Dendritic cell treated with granulocyte-macrophage colony-stimulating factor and Interleukin-4, amounts not matched to agents 40 ng/mL and 50 ng/mL, for 4 days (primary cell): Measurements from ENCODE around the gene RARB.

Experiments used
- H3K27ac Mint-ChIP-seq: one replicate; pipeline ENCODE4 v1.8.0; 2022; ENCODE audit warnings: mild to moderate bottlenecking, mixed read lengths
- H3K27me3 Mint-ChIP-seq: one replicate; pipeline ENCODE4 v1.8.0; 2022; ENCODE audit warnings: mild to moderate bottlenecking, mixed read lengths
- H3K36me3 Mint-ChIP-seq: one replicate; pipeline ENCODE4 v1.8.0; 2022; ENCODE audit warnings: low read depth, mixed read lengths
- H3K4me1 Mint-ChIP-seq: one replicate; pipeline ENCODE4 v1.8.0; 2022; ENCODE audit warnings: low read depth, mixed read lengths
- H3K4me3 Mint-ChIP-seq: one replicate; pipeline ENCODE4 v1.8.0; 2022; ENCODE audit warnings: mild to moderate bottlenecking, moderate library complexity, mixed read lengths
- H3K9me3 Mint-ChIP-seq: one replicate; pipeline ENCODE4 v1.8.0; 2022; ENCODE audit warnings: mixed read lengths
- intact Hi-C: fragments of 100-400 bp; cut with micrococcal nuclease; formaldehyde crosslinking; loops from one replicate; pipeline ENCODE4 v1.15.0; 2022

The RARB gene

DNA sequence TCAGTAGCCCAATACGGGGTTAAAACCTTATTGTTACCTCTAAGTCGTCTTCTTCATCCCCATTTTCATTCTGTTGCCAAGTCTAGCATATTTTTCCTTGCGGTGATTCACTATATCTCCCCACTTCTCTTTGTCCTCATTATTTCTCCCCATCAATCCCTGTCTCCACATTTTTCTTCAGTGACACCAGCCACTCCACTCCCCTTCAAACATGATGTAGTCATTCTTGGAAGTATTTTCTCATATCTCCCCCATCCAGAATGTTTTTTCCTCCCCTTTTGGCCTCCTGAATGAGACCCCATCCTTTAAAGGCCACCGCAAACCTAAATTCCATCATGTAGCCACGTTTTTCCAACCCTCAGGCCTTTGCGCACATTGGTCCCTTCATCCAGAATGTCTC lies 130.7 kb downstream of the RARB start:
- Mint-ChIP-seq H3K27ac (no peak overlapping the region), H3K27me3 (no peaks in the 10 kb centered on the region), H3K9me3 (no peaks in the 10 kb centered on the region)

GRCh38 chr3:25563601-25564000 lies 135.5 kb downstream of the RARB start:
- no peaks in the 10 kb centered on the region for H3K27me3 Mint-ChIP-seq
- no peak overlapping the region for H3K27ac Mint-ChIP-seq
- H3K4me3 Mint-ChIP-seq, result no peak overlapping the region
- H3K9me3 Mint-ChIP-seq, result no peaks in the 10 kb centered on the region
- intact Hi-C loops, result no loop called here
- H3K36me3 Mint-ChIP-seq, result no peaks in the 10 kb centered on the region
- H3K4me1 Mint-ChIP-seq, result no peaks in the 10 kb centered on the region

More for the DNA sequence above, 130.7 kb downstream of the RARB start:
- intact Hi-C loops, result no loop called here
- Mint-ChIP-seq H3K4me1 (no peaks in the 10 kb centered on the region), H3K36me3 (no peaks in the 10 kb centered on the region), H3K4me3 (no peak overlapping the region)

DNA sequence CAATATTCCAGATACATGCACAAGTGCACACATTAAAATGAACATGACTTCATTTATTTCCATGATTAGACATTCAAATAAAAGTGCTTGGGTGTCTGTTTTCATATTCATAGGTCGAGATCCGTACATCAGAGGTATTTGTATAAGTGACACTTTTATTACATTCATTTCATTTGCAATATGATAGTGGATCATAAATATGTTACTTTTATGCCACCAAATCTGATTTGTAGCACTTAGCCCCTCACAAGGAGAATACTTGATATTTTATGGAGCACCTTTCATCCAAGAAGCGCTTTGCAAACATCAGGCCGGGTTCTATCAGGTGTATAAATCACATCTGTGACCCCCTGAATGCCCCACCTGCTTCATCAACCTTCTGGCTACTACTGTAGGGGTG lies 136.0 kb downstream of the RARB start:
- Mint-ChIP-seq H3K4me3 (no peak overlapping the region), H3K9me3 (no peaks in the 10 kb centered on the region), H3K27ac (no peak overlapping the region), H3K27me3 (no peaks in the 10 kb centered on the region), H3K36me3 (no peaks in the 10 kb centered on the region), H3K4me1 (no peaks in the 10 kb centered on the region)
- intact Hi-C loops, result no loop called here

DNA sequence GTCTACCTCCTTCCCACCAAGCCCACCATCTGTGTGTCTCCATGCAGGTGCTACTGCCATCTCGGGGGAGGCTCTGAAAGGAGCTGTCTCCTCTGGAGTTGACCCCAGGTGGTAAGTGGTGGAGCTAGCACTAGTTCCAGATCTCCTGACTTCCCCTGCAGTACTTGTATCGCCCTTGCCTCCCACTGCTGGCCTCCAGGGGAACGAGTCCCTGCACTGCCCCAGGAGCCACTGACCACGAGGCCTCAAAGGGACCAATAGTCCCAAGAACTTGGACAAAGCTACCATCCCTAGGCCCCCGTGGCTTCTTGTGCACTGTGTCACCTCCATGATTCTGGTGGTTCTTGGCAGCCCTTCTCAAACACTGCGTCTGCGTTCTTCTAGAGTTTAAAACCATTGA lies 137.7 kb downstream of the RARB start:
- intact Hi-C loops, result no loop called here
- Mint-ChIP-seq H3K27ac (no peak overlapping the region), H3K4me3 (no peak overlapping the region), H3K9me3 (no peaks in the 10 kb centered on the region), H3K4me1 (no peaks in the 10 kb centered on the region), H3K27me3 (no peaks in the 10 kb centered on the region), H3K36me3 (no peaks in the 10 kb centered on the region)

GRCh38 chr3:25566358-25566920 lies 138.4 kb downstream of the RARB start:
- Mint-ChIP-seq H3K4me3 (no peak overlapping the region), H3K36me3 (no peaks in the 10 kb centered on the region), H3K27ac (no peak overlapping the region), H3K27me3 (no peaks in the 10 kb centered on the region), H3K4me1 (no peaks in the 10 kb centered on the region), H3K9me3 (no peaks in the 10 kb centered on the region)
- intact Hi-C loops, result no loop called here

DNA sequence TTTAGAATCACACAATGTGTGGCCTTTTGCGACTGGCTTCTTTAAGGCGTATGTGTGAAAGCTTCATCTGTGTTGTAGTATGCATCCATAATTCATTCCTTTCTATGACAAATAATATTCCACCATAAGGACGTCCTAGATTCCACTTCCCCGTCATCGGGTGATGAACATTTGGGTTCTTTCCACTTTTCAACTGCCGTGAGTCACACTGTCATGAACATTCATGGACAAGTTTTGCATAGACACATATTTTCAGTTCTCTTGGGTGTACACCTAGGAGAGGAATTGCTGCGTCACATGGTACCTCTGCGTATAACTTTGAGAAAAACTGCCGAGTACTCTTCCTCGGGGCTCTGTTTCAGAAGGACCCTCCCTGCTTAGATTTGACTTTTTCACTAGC lies 139.3 kb downstream of the RARB start:
- Mint-ChIP-seq H3K9me3 (no peaks in the 10 kb centered on the region), H3K4me3 (no peak overlapping the region), H3K27me3 (no peaks in the 10 kb centered on the region), H3K27ac (no peak overlapping the region), H3K4me1 (no peaks in the 10 kb centered on the region), H3K36me3 (no peaks in the 10 kb centered on the region)
- intact Hi-C loops, result no loop called here

GRCh38 chr3:25567806-25568524 lies 139.9 kb downstream of the RARB start:
- Mint-ChIP-seq H3K4me1 (no peaks in the 10 kb centered on the region), H3K27me3 (no peaks in the 10 kb centered on the region), H3K36me3 (no peaks in the 10 kb centered on the region), H3K9me3 (no peaks in the 10 kb centered on the region), H3K4me3 (no peak overlapping the region), H3K27ac (no peak overlapping the region)
- intact Hi-C loops, result no loop called here

GRCh38 chr3:25568525-25569078 lies 140.5 kb downstream of the RARB start:
- no peaks in the 10 kb centered on the region for H3K36me3 Mint-ChIP-seq
- H3K4me3 Mint-ChIP-seq, result no peak overlapping the region
- H3K4me1 Mint-ChIP-seq, result no peaks in the 10 kb centered on the region
- H3K27ac Mint-ChIP-seq, result no peak overlapping the region
- H3K9me3 Mint-ChIP-seq, result no peaks in the 10 kb centered on the region
- H3K27me3 Mint-ChIP-seq, result no peaks in the 10 kb centered on the region
- intact Hi-C loops, result no loop called here

DNA sequence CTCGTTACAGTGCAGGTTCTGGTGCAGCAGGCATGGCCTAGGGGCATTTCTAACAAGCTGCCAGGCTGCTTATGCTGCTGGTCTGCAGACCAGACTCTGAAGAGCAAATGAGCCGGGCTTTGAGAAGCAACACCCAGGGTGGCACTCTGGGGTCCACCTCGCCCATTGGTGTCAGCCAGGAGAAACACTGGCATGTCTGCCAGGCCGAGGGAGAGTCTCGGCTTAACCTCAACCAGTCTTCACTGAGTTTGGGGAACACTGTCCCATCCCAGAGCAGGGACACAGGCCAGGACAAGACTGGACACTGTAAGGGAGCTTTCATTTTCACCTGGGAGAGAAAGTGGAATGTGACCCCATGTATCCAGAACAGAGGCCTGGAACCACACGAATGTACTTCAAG lies 143.2 kb downstream of the RARB start:
- Mint-ChIP-seq H3K27ac (no peak overlapping the region), H3K36me3 (no peaks in the 10 kb centered on the region), H3K9me3 (no peaks in the 10 kb centered on the region), H3K4me1 (no peaks in the 10 kb centered on the region), H3K4me3 (no peak overlapping the region), H3K27me3 (no peaks in the 10 kb centered on the region)
- intact Hi-C loops, result no loop called here

- H3K9me3 Mint-ChIP-seq, result no peaks in the 10 kb centered on the region
- no peak overlapping the region for H3K27ac Mint-ChIP-seq
- H3K36me3 Mint-ChIP-seq, result no peaks in the 10 kb centered on the region
Measured at GRCh38 chr3:25572336-25572735, 144.3 kb downstream of the RARB start.

GRCh38 chr3:25572919-25573385 lies 144.9 kb downstream of the RARB start:
- intact Hi-C loops, result no loop called here
- Mint-ChIP-seq H3K4me1 (no peaks in the 10 kb centered on the region), H3K9me3 (no peaks in the 10 kb centered on the region), H3K27me3 (peaks cover under 1% of the 10 kb centered on the region), H3K4me3 (no peak overlapping the region), H3K27ac (no peak overlapping the region), H3K36me3 (no peaks in the 10 kb centered on the region)

More at GRCh38 chr3:25572336-25572735, 144.3 kb downstream of the RARB start:
- intact Hi-C loops, result no loop called here
- no peak overlapping the region for H3K4me3 Mint-ChIP-seq
- no peaks in the 10 kb centered on the region for H3K27me3 Mint-ChIP-seq
- H3K4me1 Mint-ChIP-seq, result no peaks in the 10 kb centered on the region

- Mint-ChIP-seq H3K4me1 (no peaks in the 10 kb centered on the region), H3K4me3 (no peak overlapping the region), H3K27ac (no peak overlapping the region), H3K9me3 (no peaks in the 10 kb centered on the region), H3K27me3 (peaks cover 2% of the 10 kb centered on the region), H3K36me3 (no peaks in the 10 kb centered on the region)
- intact Hi-C loops, result no loop called here
Measured at GRCh38 chr3:25573386-25574171, 145.5 kb downstream of the RARB start.

DNA sequence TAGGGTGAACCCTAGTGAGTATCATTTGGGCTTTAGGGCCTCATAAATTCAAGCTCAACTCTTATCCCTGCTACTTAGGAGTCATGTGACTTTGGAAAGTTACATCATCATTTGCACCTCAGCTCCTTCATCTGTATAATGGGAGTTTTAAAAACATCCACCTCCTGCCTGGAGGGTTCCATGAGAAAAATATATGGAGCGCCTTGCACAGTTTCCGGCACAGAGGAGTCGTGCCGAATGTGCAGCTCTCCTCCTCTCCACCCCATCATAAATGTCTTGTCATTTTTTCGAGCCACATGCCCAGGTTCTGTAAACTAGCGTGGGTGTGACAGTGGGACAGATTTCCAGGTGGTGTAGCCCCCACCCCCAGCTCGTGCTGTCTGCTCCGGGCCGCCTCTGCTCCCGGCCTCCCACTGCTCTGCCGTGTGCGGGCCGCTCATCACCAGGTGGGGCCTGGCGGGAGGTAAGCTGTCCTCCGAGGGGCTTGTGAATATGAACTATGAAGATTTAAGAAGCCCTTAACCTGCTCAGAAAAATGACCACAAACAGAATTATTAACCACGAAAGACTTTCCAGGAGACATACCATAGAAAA lies 146.2 kb downstream of the RARB start:
- peaks cover 2% of the 10 kb centered on the region for H3K27me3 Mint-ChIP-seq
- no peak overlapping the region for H3K27ac Mint-ChIP-seq
- no peak overlapping the region for H3K4me3 Mint-ChIP-seq
- H3K4me1 Mint-ChIP-seq, result no peaks in the 10 kb centered on the region
- H3K9me3 Mint-ChIP-seq, result no peaks in the 10 kb centered on the region
- intact Hi-C loops, result no loop called here
- no peaks in the 10 kb centered on the region for H3K36me3 Mint-ChIP-seq

- H3K9me3 Mint-ChIP-seq, result no peaks in the 10 kb centered on the region
- no peak overlapping the region for H3K27ac Mint-ChIP-seq
- no peaks in the 10 kb centered on the region for H3K4me1 Mint-ChIP-seq
- H3K4me3 Mint-ChIP-seq, result no peak overlapping the region
- intact Hi-C loops, result no loop called here
- no peaks in the 10 kb centered on the region for H3K36me3 Mint-ChIP-seq
- peaks cover 2% of the 10 kb centered on the region for H3K27me3 Mint-ChIP-seq
Measured at GRCh38 chr3:25575001-25575400, 146.9 kb downstream of the RARB start.
